ENCODE measurements around the gene PCED1B. TPM values are rescaled to one million over a fixed set of nuclear protein-coding genes. Genes with fewer than 3 reads are reported as not detected.
A peak's percentile ranks its signal among the peaks of the same experiment; 100 is the strongest.

The PCED1B gene
- total RNA-seq, 6 donors from 2014 or later, result 4.6 to 53.4 (median 11.7) TPM

- Histone ChIP-seq H3K9me3 (no peaks in the 10 kb centered on the region), H3K4me3 (no peak overlapping the region), H3K27me3 (no peaks in the 10 kb centered on the region), H3K4me1 (peaks cover 0 to 19% (median 9%) of the 10 kb centered on the region in 4 donors), H3K36me3 (peaks cover 4 to 8% (median 5%) of the 10 kb centered on the region in 4 donors), H3K27ac (no peak overlapping the region)
- no peak for TF ChIP-seq POLR2A (IDR thresholded peaks at IDR 0.05)
- TF ChIP-seq EP300 (IDR thresholded peaks at IDR 0.05), result no peak
- TF ChIP-seq, protein P1, sequence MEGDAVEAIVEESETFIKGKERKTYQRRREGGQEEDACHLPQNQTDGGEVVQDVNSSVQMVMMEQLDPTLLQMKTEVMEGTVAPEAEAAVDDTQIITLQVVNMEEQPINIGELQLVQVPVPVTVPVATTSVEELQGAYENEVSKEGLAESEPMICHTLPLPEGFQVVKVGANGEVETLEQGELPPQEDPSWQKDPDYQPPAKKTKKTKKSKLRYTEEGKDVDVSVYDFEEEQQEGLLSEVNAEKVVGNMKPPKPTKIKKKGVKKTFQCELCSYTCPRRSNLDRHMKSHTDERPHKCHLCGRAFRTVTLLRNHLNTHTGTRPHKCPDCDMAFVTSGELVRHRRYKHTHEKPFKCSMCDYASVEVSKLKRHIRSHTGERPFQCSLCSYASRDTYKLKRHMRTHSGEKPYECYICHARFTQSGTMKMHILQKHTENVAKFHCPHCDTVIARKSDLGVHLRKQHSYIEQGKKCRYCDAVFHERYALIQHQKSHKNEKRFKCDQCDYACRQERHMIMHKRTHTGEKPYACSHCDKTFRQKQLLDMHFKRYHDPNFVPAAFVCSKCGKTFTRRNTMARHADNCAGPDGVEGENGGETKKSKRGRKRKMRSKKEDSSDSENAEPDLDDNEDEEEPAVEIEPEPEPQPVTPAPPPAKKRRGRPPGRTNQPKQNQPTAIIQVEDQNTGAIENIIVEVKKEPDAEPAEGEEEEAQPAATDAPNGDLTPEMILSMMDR (IDR thresholded peaks at IDR 0.05), result no peak
- no peak for TF ChIP-seq POLR2AphosphoS5 (IDR thresholded peaks at IDR 0.05)
- no peak for ATAC-seq (ENCODE audit: low FRiP score in 2 of 2)
- DNase-seq, result peak in 1 of 2 donors; percentile 58
- WGBS, 2 donors, result 97 to 98% methylated on average over 44 to 48 of the region's 48 CpGs
These were observed 156.0 kb downstream of the PCED1B start for GRCh38 chr12:47235258-47236040.

GRCh38 chr12:47236109-47236714, 156.8 kb downstream of the PCED1B start:
- peak overlapping the region in 1 of 4 donors; percentile 32 for H3K27ac ChIP-seq
- no peak for TF ChIP-seq POLR2AphosphoS5 (IDR thresholded peaks at IDR 0.05)
- TF ChIP-seq, protein P1 (IDR thresholded peaks at IDR 0.05), result no peak
- no peak for TF ChIP-seq POLR2A (IDR thresholded peaks at IDR 0.05)
- no peak for TF ChIP-seq EP300 (IDR thresholded peaks at IDR 0.05)
- H3K27me3 ChIP-seq, result no peaks in the 10 kb centered on the region
- ATAC-seq (ENCODE audit: low FRiP score in 2 of 2) (peak in 1 of 2 donors; percentile 76), DNase-seq (no peak)
- H3K4me1 ChIP-seq, result peaks cover 0 to 19% (median 9%) of the 10 kb centered on the region in 4 donors
- peaks cover 4 to 8% (median 5%) of the 10 kb centered on the region in 4 donors for H3K36me3 ChIP-seq
- 88 to 89% methylated on average over 13 of the region's 13 CpGs for WGBS, 2 donors
- no peak overlapping the region for H3K4me3 ChIP-seq
- H3K9me3 ChIP-seq, result no peaks in the 10 kb centered on the region

DNA sequence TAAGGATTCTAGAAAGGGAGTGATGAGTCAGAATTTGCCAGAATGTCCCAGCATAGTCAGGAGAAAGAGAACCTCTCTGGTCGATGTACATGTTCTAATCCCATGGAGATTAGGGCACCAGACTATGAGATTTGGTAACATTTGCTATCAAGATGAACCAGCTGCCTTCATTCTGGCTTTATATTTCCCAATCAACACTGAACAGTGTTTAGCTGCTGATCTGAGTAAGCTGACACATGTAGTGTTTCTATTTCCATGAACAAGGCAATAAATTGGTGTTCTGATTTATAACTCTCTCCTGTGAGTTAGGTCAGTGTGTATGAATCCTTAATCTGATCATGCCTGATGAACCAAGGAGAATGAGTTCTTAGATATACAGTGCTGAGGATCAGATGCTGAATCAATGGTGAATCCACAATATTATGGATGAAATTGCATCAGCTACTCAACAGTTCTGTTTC, 158.4 kb downstream of the PCED1B start:
- no peak for ATAC-seq (ENCODE audit: low FRiP score in 2 of 2)
- DNase-seq, result no peak

GRCh38 chr12:47238669-47239114, 159.3 kb downstream of the PCED1B start:
- no peaks in the 10 kb centered on the region for H3K27me3 ChIP-seq
- ATAC-seq (ENCODE audit: low FRiP score in 2 of 2) (peak; percentile 30 to 68), DNase-seq (no peak)
- TF ChIP-seq POLR2AphosphoS5 (IDR thresholded peaks at IDR 0.05) (no peak), EP300 (IDR thresholded peaks at IDR 0.05) (no peak), POLR2A (IDR thresholded peaks at IDR 0.05) (no peak)
- TF ChIP-seq, protein P1 (IDR thresholded peaks at IDR 0.05), result no peak
- H3K36me3 ChIP-seq, result peaks cover 4 to 8% (median 5%) of the 10 kb centered on the region in 4 donors
- H3K9me3 ChIP-seq, result no peaks in the 10 kb centered on the region
- peak overlapping the region in 3 of 4 donors; percentile 15 to 31 (median 20) for H3K27ac ChIP-seq
- H3K4me1 ChIP-seq, result peaks cover 0 to 19% (median 9%) of the 10 kb centered on the region in 4 donors
- H3K4me3 ChIP-seq, result no peak overlapping the region

More for the DNA sequence above, 158.4 kb downstream of the PCED1B start:
- Histone ChIP-seq H3K36me3 (peaks cover 4 to 8% (median 5%) of the 10 kb centered on the region in 4 donors), H3K4me3 (no peak overlapping the region), H3K27ac (peak overlapping the region in 1 of 4 donors; percentile 15), H3K27me3 (no peaks in the 10 kb centered on the region), H3K4me1 (peaks cover 0 to 19% (median 9%) of the 10 kb centered on the region in 4 donors), H3K9me3 (no peaks in the 10 kb centered on the region)
- TF ChIP-seq POLR2AphosphoS5 (IDR thresholded peaks at IDR 0.05), result no peak
- no peak for TF ChIP-seq POLR2A (IDR thresholded peaks at IDR 0.05)
- TF ChIP-seq EP300 (IDR thresholded peaks at IDR 0.05), result no peak
- TF ChIP-seq, protein P1 (IDR thresholded peaks at IDR 0.05), result no peak
- WGBS, 2 donors, result 50 to 65% methylated on average over 1 of the region's 1 CpG

All from upper lobe of left lung (tissue), 6 donors.